Liver (tissue), 9 donors: ENCODE measurements around the gene ATCAY. TPM values are rescaled to one million over a fixed set of nuclear protein-coding genes. Genes with fewer than 3 reads are reported as not detected.
"Not testable (repeated sequence)": the region's sequence is repeated elsewhere in the genome, so short reads cannot be mapped to it uniquely, and the experiment has no call there.

Source experiments
- DNase-seq: peaks from one replicate; pipeline ENCODE4 v3.0.0-alpha.2; 2017; ENCODE audit warnings: low spot score
- H3K27ac ChIP-seq, 2 donors: one replicate each; pipeline ENCODE4 v1.7.0; 2013; ENCODE audit warnings: inconsistent platforms in 2 of 2, low read length in 2 of 2, control low read depth in 1 of 2, low read depth in 1 of 2, mild to moderate bottlenecking in 1 of 2
- H3K27me3 ChIP-seq, 4 donors: one replicate each; pipeline versions ENCODE4 v1.6.1 to v1.7.0; 2013; ENCODE audit warnings: low read length in 3 of 4, inconsistent platforms in 1 of 4, mild to moderate bottlenecking in 1 of 4, moderate library complexity in 1 of 4; ENCODE audit not compliant: control insufficient read depth in 4 of 4, insufficient read depth in 4 of 4
- H3K36me3 ChIP-seq, 4 donors: one replicate each; pipeline versions ENCODE4 v1.6.1 to v1.7.0; 2013; ENCODE audit warnings: low read length in 3 of 4, mild to moderate bottlenecking in 3 of 4, low read depth in 1 of 4, moderate library complexity in 1 of 4; ENCODE audit not compliant: control insufficient read depth in 4 of 4, insufficient read depth in 3 of 4
- H3K4me1 ChIP-seq, 4 donors: one replicate each; pipeline versions ENCODE4 v1.6.1 to v1.7.0; 2013; ENCODE audit warnings: low read length in 3 of 4, mild to moderate bottlenecking in 3 of 4, moderate library complexity in 1 of 4; ENCODE audit not compliant: control insufficient read depth in 4 of 4, insufficient read depth in 4 of 4
- H3K4me3 ChIP-seq, 3 donors: one replicate each; pipeline versions ENCODE4 v1.6.1 to v1.7.0; 2013; ENCODE audit warnings: low read length in 3 of 3, control low read depth in 1 of 3, low read depth in 1 of 3, mild to moderate bottlenecking in 1 of 3
- H3K9ac ChIP-seq, 2 donors: one replicate each; pipeline ENCODE4 v1.7.0; 2013; ENCODE audit warnings: low read length in 2 of 2, mild to moderate bottlenecking in 2 of 2, moderate library complexity in 2 of 2, control low read depth in 1 of 2, low read depth in 1 of 2
- H3K9me3 ChIP-seq, 4 donors: one replicate each; pipeline versions ENCODE4 v1.6.1 to v1.7.0; 2013; ENCODE audit warnings: low read length in 3 of 4; ENCODE audit not compliant: control insufficient read depth in 4 of 4
- EGR1 ChIP-seq, 2 donors: IDR thresholded peaks; 2 replicates each; pipeline ENCODE4 v1.6.1; 2016 to 2018; ENCODE audit warnings: antibody characterized with exemption in 2 of 2, low read depth in 2 of 2
- FOXA1 ChIP-seq: IDR thresholded peaks from 2 replicates; pipeline ENCODE4 v1.6.1; 2016; ENCODE audit warnings: antibody characterized with exemption
- FOXA2 ChIP-seq: IDR thresholded peaks from 2 replicates; pipeline ENCODE4 v1.6.1; 2016; ENCODE audit warnings: antibody characterized with exemption
- GABPA ChIP-seq, 2 donors: IDR thresholded peaks in 1 of 2; conservative IDR thresholded peaks in 1 of 2; 2 replicates each; pipeline ENCODE4 v1.6.1; 2016; ENCODE audit warnings: antibody characterized with exemption in 2 of 2, mild to moderate bottlenecking in 1 of 2, moderate library complexity in 1 of 2
- HNF4G ChIP-seq: IDR thresholded peaks from 2 replicates; pipeline ENCODE4 v1.6.1; 2016; ENCODE audit warnings: antibody characterized with exemption
- JUND ChIP-seq, 2 donors: IDR thresholded peaks; 2 replicates each; pipeline ENCODE4 v1.6.1; 2016; ENCODE audit warnings: antibody characterized with exemption in 2 of 2
- NR2F2 ChIP-seq: IDR thresholded peaks from 2 replicates; pipeline ENCODE4 v1.6.1; 2016; ENCODE audit warnings: antibody characterized with exemption
- RAD21 ChIP-seq, 2 donors: IDR thresholded peaks; 2 replicates each; pipeline ENCODE4 v1.6.1; 2016; ENCODE audit warnings: antibody characterized with exemption in 2 of 2, mild to moderate bottlenecking in 2 of 2
- RXRA ChIP-seq, 2 donors: IDR thresholded peaks; 2 replicates each; pipeline ENCODE4 v1.6.1; 2017 to 2018; ENCODE audit warnings: antibody characterized with exemption in 2 of 2, mild to moderate bottlenecking in 1 of 2
- SP1 ChIP-seq: IDR thresholded peaks from 2 replicates; pipeline ENCODE4 v1.6.1; 2018; ENCODE audit warnings: antibody characterized with exemption, mild to moderate bottlenecking
- TAF1 ChIP-seq: conservative IDR thresholded peaks from 2 replicates; pipeline ENCODE4 v1.6.1; 2016; ENCODE audit warnings: antibody characterized with exemption, mild to moderate bottlenecking
- YY1 ChIP-seq: IDR thresholded peaks from 2 replicates; pipeline ENCODE4 v1.6.1; 2016; ENCODE audit warnings: antibody characterized with exemption, mild to moderate bottlenecking
- ZBTB33 ChIP-seq: IDR thresholded peaks from 2 replicates; pipeline ENCODE4 v1.6.1; 2016; ENCODE audit warnings: antibody characterized with exemption
- WGBS: extraction: QIAGEN DNeasy Blood & Tissue Kit; methylation state at CpG from one replicate; pipeline ENCODE4 v1.1.7; 2013; 5-methylcytosine and 5-hydroxymethylcytosine counted together
- polyA plus RNA-seq, 2 donors: library from polyadenylated mRNA; stranded (reverse) in 1 of 2; unstranded in 1 of 2; fragments of 200-250 nt in 1 of 2; fragments of >200 nt in 1 of 2; fragmentation: Nextera tagmentation in 1 of 2; extraction: Ambion mirVana in 1 of 2; gene quantifications; one replicate each; pipeline versions ENCODE4 v1.2.1 to v1.2.3, GENCODE V29; 2013 to 2015
- total RNA-seq, 2 donors: library from RNA; depleted of rRNA; stranded (reverse); fragments of >200 nt; gene quantifications; one replicate each; pipeline ENCODE4 v1.2.3, GENCODE V29; 2014
- TF ChIP-seq, protein P1 (sequence below): IDR thresholded peaks from 2 replicates; pipeline ENCODE4 v1.6.1; 2016; ENCODE audit warnings: antibody characterized with exemption
- TF ChIP-seq, protein P2 (sequence below): IDR thresholded peaks from 2 replicates; pipeline ENCODE4 v1.6.1; 2016; ENCODE audit warnings: antibody characterized with exemption
- TF ChIP-seq, protein P3 (sequence below): fragments of 150-350 bp; IDR thresholded peaks from 2 replicates; pipeline ENCODE4 v1.5.1; 2017; ENCODE audit warnings: improper control_type of control experiment, low read depth, low read length; ENCODE audit not compliant: missing input control
- donor health status: healthy.
- donor health status: healthy.
- donor health status: healthy.
- donor health status: healthy.
- donor health status: healthy.

Gene ATCAY
- total and polyA plus RNA-seq, 4 donors, result not detected

GRCh38 chr19:3873151-3873550 lies 7.3 kb upstream of the ATCAY start (continued):
- TF ChIP-seq, protein P1, sequence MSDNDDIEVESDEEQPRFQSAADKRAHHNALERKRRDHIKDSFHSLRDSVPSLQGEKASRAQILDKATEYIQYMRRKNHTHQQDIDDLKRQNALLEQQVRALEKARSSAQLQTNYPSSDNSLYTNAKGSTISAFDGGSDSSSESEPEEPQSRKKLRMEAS, result no peak
- TF ChIP-seq YY1 (no peak), HNF4G (no peak)

DNA sequence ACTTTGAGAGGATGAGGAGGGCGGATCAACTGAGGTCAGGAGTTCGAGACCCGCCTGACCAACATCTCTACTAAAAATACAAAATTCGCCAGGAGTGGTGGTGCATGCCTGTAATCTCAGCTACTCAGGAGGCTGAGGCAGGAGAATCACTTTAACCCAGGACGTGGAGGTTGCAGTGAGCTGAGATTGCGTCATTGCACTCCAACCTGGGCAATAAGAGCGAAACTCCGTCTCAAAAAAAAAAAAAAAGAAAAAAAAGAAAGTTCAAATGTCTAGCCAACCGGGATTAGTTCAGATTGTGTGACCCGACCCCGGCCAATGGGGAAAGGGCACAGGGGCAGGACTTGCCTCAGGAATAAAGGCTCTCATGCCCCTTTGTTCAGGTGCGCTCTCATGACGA lies 5.8 kb upstream of the ATCAY start:
- not testable (repeated sequence) for H3K9ac ChIP-seq

GRCh38 chr19:3879656-3880055 lies 829 bp upstream of the ATCAY start:
- Histone ChIP-seq H3K27me3 (peaks cover 0 to 9% (median 4%) of the 10 kb centered on the region in 4 donors), H3K4me3 (no peak overlapping the region), H3K27ac (no peak overlapping the region), H3K9ac (no peak overlapping the region), H3K36me3 (no peaks in the 10 kb centered on the region), H3K4me1 (peaks cover 0 to 3% (median 0%) of the 10 kb centered on the region in 4 donors), H3K9me3 (no peaks in the 10 kb centered on the region)
- no peak for DNase-seq
- TF ChIP-seq SP1 (no peak), HNF4G (no peak), GABPA (IDR thresholded peaks at IDR 0.05 in 1 of 2, conservative IDR thresholded peaks at IDR 0.05 in 1 of 2) (no peak), RAD21 (IDR thresholded peaks at IDR 0.05) (no peak), EGR1 (IDR thresholded peaks at IDR 0.05; ENCODE audit: low read depth in 2 of 2) (no peak)
- TF ChIP-seq, protein P2, sequence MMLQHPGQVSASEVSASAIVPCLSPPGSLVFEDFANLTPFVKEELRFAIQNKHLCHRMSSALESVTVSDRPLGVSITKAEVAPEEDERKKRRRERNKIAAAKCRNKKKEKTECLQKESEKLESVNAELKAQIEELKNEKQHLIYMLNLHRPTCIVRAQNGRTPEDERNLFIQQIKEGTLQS, result no peak
- TF ChIP-seq, protein P3, sequence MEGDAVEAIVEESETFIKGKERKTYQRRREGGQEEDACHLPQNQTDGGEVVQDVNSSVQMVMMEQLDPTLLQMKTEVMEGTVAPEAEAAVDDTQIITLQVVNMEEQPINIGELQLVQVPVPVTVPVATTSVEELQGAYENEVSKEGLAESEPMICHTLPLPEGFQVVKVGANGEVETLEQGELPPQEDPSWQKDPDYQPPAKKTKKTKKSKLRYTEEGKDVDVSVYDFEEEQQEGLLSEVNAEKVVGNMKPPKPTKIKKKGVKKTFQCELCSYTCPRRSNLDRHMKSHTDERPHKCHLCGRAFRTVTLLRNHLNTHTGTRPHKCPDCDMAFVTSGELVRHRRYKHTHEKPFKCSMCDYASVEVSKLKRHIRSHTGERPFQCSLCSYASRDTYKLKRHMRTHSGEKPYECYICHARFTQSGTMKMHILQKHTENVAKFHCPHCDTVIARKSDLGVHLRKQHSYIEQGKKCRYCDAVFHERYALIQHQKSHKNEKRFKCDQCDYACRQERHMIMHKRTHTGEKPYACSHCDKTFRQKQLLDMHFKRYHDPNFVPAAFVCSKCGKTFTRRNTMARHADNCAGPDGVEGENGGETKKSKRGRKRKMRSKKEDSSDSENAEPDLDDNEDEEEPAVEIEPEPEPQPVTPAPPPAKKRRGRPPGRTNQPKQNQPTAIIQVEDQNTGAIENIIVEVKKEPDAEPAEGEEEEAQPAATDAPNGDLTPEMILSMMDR, result no peak
- 58% methylated on average over 12 of the region's 12 CpGs for WGBS

More for the DNA sequence above, 5.8 kb upstream of the ATCAY start:
- H3K9me3 ChIP-seq, H3K4me1 ChIP-seq, H3K4me3 ChIP-seq, H3K27ac ChIP-seq, H3K27me3 ChIP-seq, DNase-seq, H3K36me3 ChIP-seq: not testable (repeated sequence)
- 68% methylated on average over 13 of the region's 13 CpGs for WGBS

DNA sequence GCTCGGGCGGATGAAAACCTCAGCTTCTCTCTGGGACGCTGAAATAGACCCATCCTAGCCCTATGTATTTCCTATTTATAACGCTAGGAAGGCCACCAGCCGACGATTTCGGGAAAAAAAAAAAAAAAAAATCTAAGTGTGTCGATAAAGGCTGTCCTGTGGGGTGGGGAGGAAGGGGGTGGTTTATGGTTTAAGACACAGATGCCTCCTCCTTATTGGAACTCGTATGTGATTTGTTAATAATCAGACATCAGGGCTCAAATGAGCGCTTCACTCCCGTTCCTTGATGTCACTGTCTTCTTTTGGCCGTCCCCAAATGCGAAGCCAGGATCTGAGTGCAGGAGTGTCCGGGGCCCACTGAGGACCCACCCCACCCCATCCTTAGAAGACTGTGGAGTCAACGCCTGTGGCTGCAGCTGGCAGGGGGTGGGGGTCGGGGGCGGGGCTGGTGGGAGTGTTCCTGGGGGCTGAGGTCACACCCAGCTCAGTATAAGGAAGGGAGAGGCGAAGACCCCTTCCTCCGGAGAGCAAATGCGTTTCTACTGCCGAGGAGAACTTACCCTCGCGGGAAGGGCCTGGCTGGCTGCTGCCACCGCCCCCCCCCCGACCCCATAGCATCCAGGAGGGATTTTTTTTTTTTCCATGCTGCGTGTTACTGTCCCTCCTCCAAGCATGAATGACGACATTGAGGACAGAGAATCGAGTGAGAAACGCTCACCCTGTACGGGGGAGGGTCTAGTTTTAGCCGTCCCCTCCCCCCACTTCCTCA lies 971 bp downstream of the ATCAY start:
- Histone ChIP-seq H3K9me3 (no peaks in the 10 kb centered on the region), H3K27me3 (peaks cover 0 to 9% (median 4%) of the 10 kb centered on the region in 4 donors), H3K9ac (no peak overlapping the region), H3K4me3 (no peak overlapping the region), H3K27ac (no peak overlapping the region), H3K36me3 (no peaks in the 10 kb centered on the region), H3K4me1 (peaks cover 0 to 3% (median 0%) of the 10 kb centered on the region in 4 donors)
- DNase-seq, result no peak
- no peak for TF ChIP-seq ZBTB33
- TF ChIP-seq NR2F2, result no peak
- no peak for TF ChIP-seq TAF1
- no peak for TF ChIP-seq YY1
- TF ChIP-seq HNF4G, result no peak
- TF ChIP-seq FOXA2, result no peak
- no peak for TF ChIP-seq GABPA (IDR thresholded peaks at IDR 0.05 in 1 of 2, conservative IDR thresholded peaks at IDR 0.05 in 1 of 2)
- no peak for TF ChIP-seq EGR1 (IDR thresholded peaks at IDR 0.05; ENCODE audit: low read depth in 2 of 2)
- TF ChIP-seq, protein P2, result no peak
- TF ChIP-seq RXRA (IDR thresholded peaks at IDR 0.05), result no peak
- TF ChIP-seq, protein P3, result no peak
- TF ChIP-seq JUND (IDR thresholded peaks at IDR 0.05), result no peak
- no peak for TF ChIP-seq FOXA1
- TF ChIP-seq, protein P1, result no peak
- WGBS, result 2% methylated on average over 31 of the region's 31 CpGs
